ENCODE data around the gene KMT2C. TPM values are rescaled to one million over a fixed set of nuclear protein-coding genes. Genes with fewer than 3 reads are reported as not detected.

The KMT2C gene
- total and polyA plus RNA-seq, 2 of the 8 experiments (the other 6 are each of a cell fraction or from before 2014, with no cell fraction given), result 9.1 to 40.8 TPM

- ChIA-PET CTCF (ENCODE audit: partially characterized antibody) (interaction anchor here (1.0 kb wide), 1 partner anchor 18 kb away, joined by 3 read pairs; no protein-coding TSS in a partner anchor), POLR2A (ENCODE audit: partially characterized antibody) (no interaction called here)
- Histone ChIP-seq H2BK12ac (ENCODE audit: low read depth, low read length) (no peak overlapping the region), H3K4me1 (replicated peaks in 1 of 4; ENCODE audit: control insufficient read depth in 3 of 4, insufficient read depth in 4 of 4, low read length in 3 of 4) (no peaks in the 10 kb centered on the region), H3K14ac (ENCODE audit: insufficient read length) (no peak overlapping the region), H3K79me2 (ENCODE audit: control insufficient read depth in 1 of 2, insufficient read depth in 2 of 2, low read length in 2 of 2) (no peaks in the 10 kb centered on the region), H3K79me1 (ENCODE audit: low read depth, low read length) (no peaks in the 10 kb centered on the region), H2BK5ac (ENCODE audit: low read depth, low read length) (no peak overlapping the region), H3K27ac (ENCODE audit: low read depth, low read length) (no peak overlapping the region), H3K27me3 (replicated peaks in 1 of 4; ENCODE audit: control insufficient read depth in 3 of 4, extremely low read depth in 1 of 4, insufficient read depth in 3 of 4, low read length in 3 of 4) (no peaks in the 10 kb centered on the region), H2AK5ac (ENCODE audit: low read depth, low read length) (no peak overlapping the region), H3K18ac (ENCODE audit: extremely low read depth, low read length) (no peak overlapping the region), H4K5ac (ENCODE audit: insufficient read length, low read depth, low read length) (no peak overlapping the region), H3K23me2 (ENCODE audit: low read depth, low read length) (no peaks in the 10 kb centered on the region), H3K9me3 (ENCODE audit: insufficient read depth in 2 of 2, low read depth in 1 of 2, low read length in 1 of 2) (no peaks in the 10 kb centered on the region), H2AFZ (ENCODE audit: low read length) (no peak overlapping the region), H3K4ac (replicated peaks; ENCODE audit: insufficient read length, low read depth, low read length) (no peak overlapping the region), H3K36me3 (ENCODE audit: control insufficient read depth in 2 of 4, insufficient read depth in 4 of 4, low read length in 3 of 4) (peaks cover 18 to 60% (median 39%) of the 10 kb centered on the region in 4 experiments), H3K56ac (replicated peaks; ENCODE audit: insufficient read length, low read depth, low read length) (no peak overlapping the region), H3K23ac (ENCODE audit: insufficient read length) (no peak overlapping the region), H4K20me1 (replicated peaks in 1 of 2; ENCODE audit: control insufficient read depth in 1 of 2, insufficient read depth in 2 of 2, low read length in 2 of 2) (no peaks in the 10 kb centered on the region), H3K4me2 (ENCODE audit: insufficient read depth in 1 of 2, low read depth in 2 of 2, low read length in 2 of 2) (no peak overlapping the region), H3K4me3 (ENCODE audit: extremely low read depth in 1 of 4, insufficient read depth in 2 of 4, low read depth in 3 of 4, low read length in 4 of 4) (no peak overlapping the region), H3K9ac (replicated peaks in 1 of 4; ENCODE audit: extremely low read depth in 1 of 4, low read depth in 3 of 4, low read length in 3 of 4) (no peak overlapping the region), H2BK120ac (replicated peaks; ENCODE audit: low read depth, low read length) (no peak overlapping the region), H2BK15ac (ENCODE audit: low read length) (no peak overlapping the region), H2BK20ac (ENCODE audit: low read length) (no peak overlapping the region), H4K91ac (replicated peaks; ENCODE audit: insufficient read length, low read length) (no peak overlapping the region), H4K8ac (ENCODE audit: extremely low read depth, insufficient read depth, low read length) (no peak overlapping the region)
- 81% methylated on average over 3 of the region's 3 CpGs; no CpG with 5 or more reads in 1 of the 2 experiments for WGBS, 2 experiments (ENCODE audit: extremely low coverage in 1 of 2, insufficient coverage in 1 of 2, insufficient read length in 1 of 2, insufficient replicate concordance in 2 of 2, low coverage in 1 of 2, low lambda C conversion rate in 2 of 2, missing lambda C conversion rate in 1 of 2)
- no peak for FAIRE-seq
- no peak for DNase-seq (ENCODE audit: low read depth in 1 of 2, low spot score in 2 of 2)
- TF ChIP-seq GTF2F1 (IDR thresholded peaks at IDR 0.05; ENCODE audit: borderline replicate concordance, low read depth, low read length) (no peak), NANOG (IDR thresholded peaks at IDR 0.05; ENCODE audit: insufficient read depth, low read depth, low read length, poor library complexity, severe bottlenecking) (no peak)
Observed at GRCh38 chr7:152178405-152179058, 257.3 kb downstream of the KMT2C start.

Data from H1 (cell line).